CD8-positive, alpha-beta memory T cell (primary cell): ENCODE data around the gene ARHGAP27. TPM values are rescaled to one million over a fixed set of nuclear protein-coding genes. Genes with fewer than 3 reads are reported as not detected.

Experiments used
- CTCF ChIA-PET: fragments of 350-600 bp; sonication (Branson Sonifier 250); formaldehyde crosslinking; loops from one replicate; lab custom pipeline; 2021; ENCODE audit warnings: antibody characterized with exemption; lab: Charles Lee
- POLR2A ChIA-PET: fragments of 350-600 bp; sonication (Branson Sonifier 250); formaldehyde crosslinking; loops from one replicate; lab custom pipeline; 2021; ENCODE audit warnings: antibody characterized with exemption; lab: Charles Lee
- DNase-seq, 5 donors: peaks; one replicate each; pipeline versions ENCODE4 v3.0.0 to v3.0.0-alpha.2; 2020 to 2022; ENCODE audit warnings: mixed read lengths in 1 of 5
- H3K27ac ChIP-seq: one replicate; pipeline ENCODE4 v1.7.0; 2013; ENCODE audit warnings: low read depth, mild to moderate bottlenecking, low read length, moderate library complexity
- H3K27me3 ChIP-seq: 2 replicates; pipeline ENCODE4 v1.7.0; 2013; ENCODE audit warnings: low read length, mild to moderate bottlenecking; ENCODE audit not compliant: insufficient read depth, poor library complexity, severe bottlenecking
- H3K36me3 ChIP-seq: 2 replicates; pipeline ENCODE4 v1.7.0; 2013; ENCODE audit warnings: mild to moderate bottlenecking, low read length, moderate library complexity; ENCODE audit not compliant: insufficient read depth
- H3K4me1 ChIP-seq: 2 replicates; pipeline ENCODE4 v1.7.0; 2013; ENCODE audit warnings: mild to moderate bottlenecking, low read length, moderate library complexity; ENCODE audit not compliant: insufficient read depth
- H3K4me3 ChIP-seq: 2 replicates; pipeline ENCODE4 v1.7.0; 2013; ENCODE audit warnings: mild to moderate bottlenecking, low read length
- H3K9me3 ChIP-seq: 2 replicates; pipeline ENCODE4 v1.7.0; 2013; ENCODE audit warnings: mild to moderate bottlenecking, low read length
- H3K27ac Mint-ChIP-seq, 8 donors: one replicate each; pipeline ENCODE4 v1.8.0; 2020 to 2021; ENCODE audit warnings: mixed read lengths in 8 of 8, mild to moderate bottlenecking in 6 of 8, inconsistent platforms in 3 of 8, moderate library complexity in 3 of 8
- H3K27me3 Mint-ChIP-seq, 2 donors: one replicate each; pipeline ENCODE4 v1.8.0; 2020 to 2021; ENCODE audit warnings: mixed read lengths in 2 of 2, mild to moderate bottlenecking in 1 of 2, moderate library complexity in 1 of 2
- H3K36me3 Mint-ChIP-seq, 3 donors: one replicate each; pipeline ENCODE4 v1.8.0; 2020 to 2021; ENCODE audit warnings: mixed read lengths in 3 of 3, inconsistent platforms in 1 of 3, mild to moderate bottlenecking in 1 of 3
- H3K4me1 Mint-ChIP-seq, 3 donors: one replicate each; pipeline ENCODE4 v1.8.0; 2020 to 2021; ENCODE audit warnings: mixed read lengths in 3 of 3, inconsistent platforms in 1 of 3, mild to moderate bottlenecking in 1 of 3
- H3K4me3 Mint-ChIP-seq, 7 donors: one replicate each; pipeline ENCODE4 v1.8.0; 2020 to 2021; ENCODE audit warnings: mixed read lengths in 7 of 7, mild to moderate bottlenecking in 6 of 7, moderate library complexity in 4 of 7, inconsistent platforms in 2 of 7
- H3K9me3 Mint-ChIP-seq, 5 donors: one replicate each; pipeline ENCODE4 v1.8.0; 2020 to 2022; ENCODE audit warnings: mixed read lengths in 5 of 5, mild to moderate bottlenecking in 3 of 5, moderate library complexity in 2 of 5, inconsistent platforms in 1 of 5
- polyA plus RNA-seq: library from polyadenylated mRNA; unstranded; fragments of 300-500 nt; fragmentation: Illumina TruSeq; gene quantifications from one replicate; pipeline ENCODE4 v1.2.3, GENCODE V29; 2021
- total RNA-seq, 2 experiments: library from RNA; stranded (reverse); gene quantifications; one replicate each; pipeline ENCODE4 v1.2.3, GENCODE V29; 2021

ARHGAP27 gene
- total and polyA plus RNA-seq, 3 experiments from 2014 or later: 32.3 to 43.8 (median 39.9) TPM

DNA sequence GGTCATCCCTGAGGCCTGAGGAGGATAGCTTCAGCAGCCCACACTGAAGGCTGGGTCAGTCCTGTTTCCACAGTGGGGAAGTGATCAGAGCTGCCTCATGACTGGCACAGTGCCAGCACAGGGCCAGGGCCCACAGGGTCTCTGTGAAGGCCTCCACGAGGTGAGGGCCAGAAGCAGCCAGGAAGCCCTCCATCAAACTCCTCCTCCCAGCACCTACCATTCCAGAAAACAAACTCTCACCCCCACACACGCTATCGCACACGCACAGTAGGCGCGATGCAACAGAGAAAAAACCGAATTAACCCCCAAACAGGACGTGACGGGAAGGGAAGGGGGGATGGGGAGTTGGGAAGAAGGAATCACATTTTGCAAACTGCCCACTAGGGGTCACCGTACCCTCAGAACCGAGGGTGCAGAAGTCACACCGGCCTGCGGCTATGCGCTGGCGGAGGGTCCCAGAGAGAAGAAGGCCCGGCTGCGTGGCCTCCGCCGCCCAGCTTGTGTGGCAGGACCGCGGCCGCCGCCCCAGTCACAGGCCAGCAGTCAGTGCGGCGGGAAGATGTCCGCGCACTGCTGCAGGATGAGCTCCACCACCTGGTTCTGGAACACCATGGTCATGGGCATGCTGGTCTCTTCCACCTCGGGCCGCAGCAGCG is 37.6 kb downstream of the ARHGAP27 start:
- H3K27me3 ChIP-seq: no peaks in the 10 kb centered on the region
- Mint-ChIP-seq H3K27me3 (no peaks in the 10 kb centered on the region), H3K4me1 (no peaks in the 10 kb centered on the region), H3K4me3 (no peak overlapping the region), H3K9me3 (no peaks in the 10 kb centered on the region), H3K36me3 (peaks cover 4 to 56% (median 11%) of the 10 kb centered on the region in 3 donors), H3K27ac (no peak overlapping the region)
- DNase-seq: peak in 2 of 5 donors; percentile 29 to 41
- H3K9me3 ChIP-seq: no peaks in the 10 kb centered on the region
- no peak overlapping the region for H3K4me3 ChIP-seq
- CTCF ChIA-PET: interaction anchor here (0.9 to 1.1 kb wide), 2 partner anchors 14 to 118 kb away, joined by 3 to 4 read pairs; no protein-coding TSS in a partner anchor
- H3K27ac ChIP-seq: peak overlapping the region; percentile 24
- H3K4me1 ChIP-seq: no peaks in the 10 kb centered on the region
- H3K36me3 ChIP-seq: peaks cover 26% of the 10 kb centered on the region
- POLR2A ChIA-PET: no interaction called here

DNA sequence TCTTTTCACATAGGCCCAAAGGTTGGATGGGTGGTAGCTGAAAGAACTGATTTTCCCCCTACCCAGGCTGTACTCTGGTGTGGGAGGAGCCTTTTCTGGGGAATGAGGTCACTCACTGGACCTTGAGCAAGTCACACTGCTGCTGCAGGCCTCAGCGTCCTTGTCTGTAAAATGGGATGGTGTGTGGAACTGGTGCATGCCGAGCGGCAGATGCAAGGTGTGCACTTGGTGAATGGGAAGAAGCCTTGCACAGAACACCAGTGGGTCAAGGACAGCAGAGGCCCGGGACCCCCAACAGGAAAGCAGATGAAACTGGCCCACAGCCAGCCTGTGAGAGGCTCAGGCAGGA is 38.1 kb downstream of the ARHGAP27 start:
- no peak for DNase-seq
- CTCF ChIA-PET: interaction anchor here (0.9 to 1.1 kb wide), 2 partner anchors 14 to 117 kb away, joined by 3 to 4 read pairs; no protein-coding TSS in a partner anchor
- Mint-ChIP-seq H3K4me1 (no peaks in the 10 kb centered on the region), H3K27me3 (no peaks in the 10 kb centered on the region), H3K4me3 (no peak overlapping the region), H3K9me3 (no peaks in the 10 kb centered on the region), H3K36me3 (peaks cover 4 to 51% (median 11%) of the 10 kb centered on the region in 3 donors), H3K27ac (peak overlapping the region in 1 of 8 donors; percentile 79)
- H3K27ac ChIP-seq: peak overlapping the region; percentile 24
- H3K27me3 ChIP-seq: no peaks in the 10 kb centered on the region
- H3K4me1 ChIP-seq: no peaks in the 10 kb centered on the region
- peaks cover 26% of the 10 kb centered on the region for H3K36me3 ChIP-seq
- no peak overlapping the region for H3K4me3 ChIP-seq
- no peaks in the 10 kb centered on the region for H3K9me3 ChIP-seq
- POLR2A ChIA-PET: no interaction called here

DNA sequence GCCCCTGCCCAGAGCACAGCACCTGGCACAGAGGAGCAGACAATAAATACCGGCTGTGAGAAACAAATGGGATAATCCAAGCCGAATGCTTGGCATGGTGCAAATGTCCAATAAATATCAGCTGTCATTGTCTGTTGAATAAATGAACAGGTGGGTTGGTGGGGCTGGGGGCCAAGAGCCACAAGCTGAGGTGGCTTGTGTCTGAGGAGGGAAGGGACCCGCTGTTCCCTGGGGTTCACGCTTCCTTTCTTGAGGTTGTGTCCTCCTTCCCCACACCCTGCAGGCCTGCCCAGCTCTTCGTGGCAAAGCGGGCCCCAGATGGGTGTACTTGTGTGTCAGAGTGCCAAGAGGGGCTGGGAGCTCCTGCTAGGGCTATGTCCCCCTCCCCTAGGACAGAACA is 38.6 kb downstream of the ARHGAP27 start:
- no peak for DNase-seq
- H3K9me3 ChIP-seq: no peaks in the 10 kb centered on the region
- H3K36me3 ChIP-seq: peaks cover 26% of the 10 kb centered on the region
- H3K27me3 Mint-ChIP-seq: peaks cover 0 to under 1% of the 10 kb centered on the region in 2 donors
- peaks cover under 1% of the 10 kb centered on the region for H3K4me1 ChIP-seq
- H3K27me3 ChIP-seq: no peaks in the 10 kb centered on the region
- no peaks in the 10 kb centered on the region for H3K4me1 Mint-ChIP-seq
- no peak overlapping the region for H3K27ac ChIP-seq
- no peak overlapping the region for H3K4me3 Mint-ChIP-seq
- H3K4me3 ChIP-seq: no peak overlapping the region
- ChIA-PET CTCF (interaction anchor here (0.9 to 1.8 kb wide), 2 partner anchors 15 to 176 kb away, joined by 4 to 5 read pairs; no protein-coding TSS in a partner anchor), POLR2A (no interaction called here)
- H3K36me3 Mint-ChIP-seq: peaks cover 4 to 46% (median 11%) of the 10 kb centered on the region in 3 donors
- H3K27ac Mint-ChIP-seq: peak overlapping the region in 2 of 8 donors; percentile 36 to 79
- no peaks in the 10 kb centered on the region for H3K9me3 Mint-ChIP-seq

DNA sequence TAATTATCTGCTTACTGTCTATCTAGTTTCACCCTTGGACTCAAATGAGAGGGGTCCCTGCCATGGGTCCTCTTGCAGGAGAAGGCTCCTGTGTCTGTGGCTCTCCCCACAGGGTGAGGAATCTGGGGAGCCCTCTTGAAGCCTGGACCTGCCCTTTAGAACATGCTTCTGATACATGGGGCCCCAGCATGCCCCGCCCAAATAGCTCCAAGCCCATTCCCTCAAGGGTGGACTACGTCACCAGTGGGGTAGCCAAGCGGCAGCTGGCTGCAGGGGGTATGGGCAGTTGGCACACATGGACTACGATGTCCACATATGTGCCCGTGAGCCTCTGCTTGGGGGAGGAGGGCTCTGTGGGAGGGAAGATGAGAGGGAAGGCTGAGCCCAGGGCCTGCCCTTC is 39.3 kb downstream of the ARHGAP27 start:
- DNase-seq: no peak
- H3K27me3 ChIP-seq: no peaks in the 10 kb centered on the region

DNA sequence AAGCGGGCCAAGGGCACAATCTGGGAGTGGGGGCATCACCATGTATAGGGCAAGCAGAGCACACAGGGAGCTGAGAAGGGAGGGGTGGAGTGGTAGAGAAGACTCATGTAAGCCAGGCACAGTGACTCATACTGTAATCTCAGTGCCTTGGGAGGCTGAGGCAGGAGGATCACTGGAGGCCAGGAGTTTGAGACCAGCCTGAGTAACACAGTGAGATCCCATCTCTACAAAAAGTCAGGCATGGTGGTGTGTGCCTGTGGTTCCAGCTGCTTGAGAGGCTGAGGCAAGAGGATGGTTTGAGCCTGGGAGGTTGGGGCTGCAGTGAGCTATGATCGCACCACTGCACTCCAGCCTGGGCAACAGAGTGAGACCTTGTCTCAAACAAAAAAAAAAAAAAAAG is 40.8 kb downstream of the ARHGAP27 start:
- Histone ChIP-seq H3K9me3 (no peaks in the 10 kb centered on the region), H3K27ac (no peak overlapping the region), H3K27me3 (no peaks in the 10 kb centered on the region), H3K4me1 (peaks cover 6% of the 10 kb centered on the region), H3K36me3 (peaks cover 12% of the 10 kb centered on the region), H3K4me3 (no peak overlapping the region)
- H3K27me3 Mint-ChIP-seq: peaks cover 6 to 17% of the 10 kb centered on the region in 2 donors
- ChIA-PET CTCF (interaction anchor here (0.7 to 1.4 kb wide), 4 partner anchors 112 to 257 kb away, joined by 3 to 4 read pairs (median 4); partner anchors contain the start of gene ACBD4), POLR2A (no interaction called here)
- peaks cover 3 to 27% (median 4%) of the 10 kb centered on the region in 3 donors for H3K36me3 Mint-ChIP-seq
- H3K9me3 Mint-ChIP-seq: no peaks in the 10 kb centered on the region
- H3K4me3 Mint-ChIP-seq: no peak overlapping the region
- H3K27ac Mint-ChIP-seq: peak overlapping the region in 3 of 8 donors; percentile 12 to 88 (median 62)
- H3K4me1 Mint-ChIP-seq: no peaks in the 10 kb centered on the region
- DNase-seq: no peak

More for the DNA sequence above, 39.3 kb downstream of the ARHGAP27 start:
- H3K27me3 Mint-ChIP-seq: peaks cover under 1 to 7% of the 10 kb centered on the region in 2 donors
- no peaks in the 10 kb centered on the region for H3K9me3 Mint-ChIP-seq
- no peak overlapping the region for H3K4me3 Mint-ChIP-seq
- Histone ChIP-seq H3K4me3 (no peak overlapping the region), H3K9me3 (no peaks in the 10 kb centered on the region), H3K27ac (no peak overlapping the region), H3K4me1 (peaks cover 6% of the 10 kb centered on the region), H3K36me3 (peaks cover 22% of the 10 kb centered on the region)
- peak overlapping the region in 5 of 8 donors; percentile 24 to 75 (median 51) for H3K27ac Mint-ChIP-seq
- H3K36me3 Mint-ChIP-seq: peaks cover 4 to 40% (median 7%) of the 10 kb centered on the region in 3 donors
- CTCF ChIA-PET: interaction anchor here (1.3 to 1.8 kb wide), 2 partner anchors 101 to 175 kb away, joined by 3 to 5 read pairs; no protein-coding TSS in a partner anchor
- no peaks in the 10 kb centered on the region for H3K4me1 Mint-ChIP-seq
- POLR2A ChIA-PET: no interaction called here

DNA sequence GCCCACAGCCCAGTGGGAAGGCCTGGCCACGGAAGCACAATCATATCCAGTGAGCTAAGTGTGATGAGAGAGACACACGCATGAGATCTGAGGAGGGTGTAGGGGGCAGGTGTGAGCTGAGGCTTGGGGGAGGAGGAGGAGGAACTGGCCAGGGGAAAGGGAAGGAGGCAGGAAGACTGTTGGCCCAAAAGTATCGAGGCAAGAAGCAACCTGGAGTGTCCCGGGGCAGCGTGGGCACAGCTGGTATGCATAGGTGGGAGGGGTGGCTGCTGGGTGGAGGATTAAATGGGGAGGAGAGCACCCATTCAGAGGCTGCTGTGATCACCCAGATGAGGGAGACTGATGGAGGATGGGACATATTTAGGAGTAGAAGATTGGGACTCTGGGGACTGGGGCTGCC is 41.4 kb downstream of the ARHGAP27 start:
- Mint-ChIP-seq H3K4me1 (no peaks in the 10 kb centered on the region), H3K9me3 (no peaks in the 10 kb centered on the region), H3K27ac (peak overlapping the region in 3 of 8 donors; percentile 12 to 62 (median 23)), H3K27me3 (peaks cover 6 to 17% of the 10 kb centered on the region in 2 donors), H3K36me3 (peaks cover 3 to 25% (median 4%) of the 10 kb centered on the region in 3 donors), H3K4me3 (no peak overlapping the region)
- ChIA-PET POLR2A (no interaction called here), CTCF (interaction anchor here (0.7 to 1.4 kb wide), 4 partner anchors 111 to 256 kb away, joined by 3 to 4 read pairs (median 4); partner anchors contain the start of gene ACBD4)
- Histone ChIP-seq H3K36me3 (peaks cover 11% of the 10 kb centered on the region), H3K9me3 (no peaks in the 10 kb centered on the region), H3K27me3 (no peaks in the 10 kb centered on the region), H3K27ac (no peak overlapping the region), H3K4me3 (no peak overlapping the region), H3K4me1 (peaks cover 6% of the 10 kb centered on the region)
- no peak for DNase-seq

DNA sequence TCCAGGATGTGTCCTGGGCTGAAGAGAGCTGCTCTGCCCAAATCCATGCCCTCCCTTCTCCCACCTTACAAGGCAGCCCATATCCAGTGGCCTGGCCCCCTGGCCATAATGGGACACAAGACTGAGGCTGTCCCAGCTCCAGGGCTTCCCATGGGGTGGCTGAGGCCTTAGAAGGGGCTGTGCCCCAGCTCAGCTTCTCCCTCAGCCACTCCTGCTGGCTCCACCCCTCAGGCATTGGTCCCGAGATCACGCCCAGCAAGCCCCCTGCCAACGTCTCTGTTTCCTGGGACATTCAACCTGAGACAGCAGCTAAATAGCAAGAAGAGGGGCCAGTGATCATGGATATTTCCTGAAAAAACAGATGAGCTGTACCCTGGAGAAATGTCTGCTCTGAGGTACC is 43.3 kb downstream of the ARHGAP27 start:
- H3K36me3 Mint-ChIP-seq: peaks cover 0 to 8% (median 4%) of the 10 kb centered on the region in 3 donors
- no peak overlapping the region for H3K4me3 ChIP-seq
- CTCF ChIA-PET: interaction anchor here (0.8 to 7.3 kb wide), 5 partner anchors 71 to 169 kb away, joined by 3 to 79 read pairs (median 5); partner anchors contain the start of genes FMNL1 and MAP3K14

More for the DNA sequence above, 43.3 kb downstream of the ARHGAP27 start:
- peaks cover 0 to 3% (median 2%) of the 10 kb centered on the region in 3 donors for H3K4me1 Mint-ChIP-seq
- no peaks in the 10 kb centered on the region for H3K9me3 Mint-ChIP-seq
- no peak overlapping the region for H3K4me3 Mint-ChIP-seq
- Histone ChIP-seq H3K27ac (no peak overlapping the region), H3K27me3 (no peaks in the 10 kb centered on the region), H3K9me3 (no peaks in the 10 kb centered on the region), H3K4me1 (peaks cover 6% of the 10 kb centered on the region), H3K36me3 (peaks cover 2% of the 10 kb centered on the region)
- peaks cover 6 to 17% of the 10 kb centered on the region in 2 donors for H3K27me3 Mint-ChIP-seq
- peak overlapping the region in 1 of 8 donors; percentile 5 for H3K27ac Mint-ChIP-seq
- DNase-seq: no peak
- POLR2A ChIA-PET: interaction anchor here (1.0 kb wide), 1 partner anchor 141 kb away, joined by 7 read pairs; no protein-coding TSS in a partner anchor
